GM04504 (cell line): ENCODE measurements around the gene PIEZO1.
"Not testable (repeated sequence)": the region's sequence is repeated elsewhere in the genome, so short reads cannot be mapped to it uniquely, and the experiment has no call there.

Experiments used
- DNase-seq: peaks from one replicate; pipeline ENCODE4 v3.0.0-alpha.2; 2012; ENCODE audit warnings: low read depth

Gene PIEZO1, protein sequence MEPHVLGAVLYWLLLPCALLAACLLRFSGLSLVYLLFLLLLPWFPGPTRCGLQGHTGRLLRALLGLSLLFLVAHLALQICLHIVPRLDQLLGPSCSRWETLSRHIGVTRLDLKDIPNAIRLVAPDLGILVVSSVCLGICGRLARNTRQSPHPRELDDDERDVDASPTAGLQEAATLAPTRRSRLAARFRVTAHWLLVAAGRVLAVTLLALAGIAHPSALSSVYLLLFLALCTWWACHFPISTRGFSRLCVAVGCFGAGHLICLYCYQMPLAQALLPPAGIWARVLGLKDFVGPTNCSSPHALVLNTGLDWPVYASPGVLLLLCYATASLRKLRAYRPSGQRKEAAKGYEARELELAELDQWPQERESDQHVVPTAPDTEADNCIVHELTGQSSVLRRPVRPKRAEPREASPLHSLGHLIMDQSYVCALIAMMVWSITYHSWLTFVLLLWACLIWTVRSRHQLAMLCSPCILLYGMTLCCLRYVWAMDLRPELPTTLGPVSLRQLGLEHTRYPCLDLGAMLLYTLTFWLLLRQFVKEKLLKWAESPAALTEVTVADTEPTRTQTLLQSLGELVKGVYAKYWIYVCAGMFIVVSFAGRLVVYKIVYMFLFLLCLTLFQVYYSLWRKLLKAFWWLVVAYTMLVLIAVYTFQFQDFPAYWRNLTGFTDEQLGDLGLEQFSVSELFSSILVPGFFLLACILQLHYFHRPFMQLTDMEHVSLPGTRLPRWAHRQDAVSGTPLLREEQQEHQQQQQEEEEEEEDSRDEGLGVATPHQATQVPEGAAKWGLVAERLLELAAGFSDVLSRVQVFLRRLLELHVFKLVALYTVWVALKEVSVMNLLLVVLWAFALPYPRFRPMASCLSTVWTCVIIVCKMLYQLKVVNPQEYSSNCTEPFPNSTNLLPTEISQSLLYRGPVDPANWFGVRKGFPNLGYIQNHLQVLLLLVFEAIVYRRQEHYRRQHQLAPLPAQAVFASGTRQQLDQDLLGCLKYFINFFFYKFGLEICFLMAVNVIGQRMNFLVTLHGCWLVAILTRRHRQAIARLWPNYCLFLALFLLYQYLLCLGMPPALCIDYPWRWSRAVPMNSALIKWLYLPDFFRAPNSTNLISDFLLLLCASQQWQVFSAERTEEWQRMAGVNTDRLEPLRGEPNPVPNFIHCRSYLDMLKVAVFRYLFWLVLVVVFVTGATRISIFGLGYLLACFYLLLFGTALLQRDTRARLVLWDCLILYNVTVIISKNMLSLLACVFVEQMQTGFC (N-terminal part only)

DNA sequence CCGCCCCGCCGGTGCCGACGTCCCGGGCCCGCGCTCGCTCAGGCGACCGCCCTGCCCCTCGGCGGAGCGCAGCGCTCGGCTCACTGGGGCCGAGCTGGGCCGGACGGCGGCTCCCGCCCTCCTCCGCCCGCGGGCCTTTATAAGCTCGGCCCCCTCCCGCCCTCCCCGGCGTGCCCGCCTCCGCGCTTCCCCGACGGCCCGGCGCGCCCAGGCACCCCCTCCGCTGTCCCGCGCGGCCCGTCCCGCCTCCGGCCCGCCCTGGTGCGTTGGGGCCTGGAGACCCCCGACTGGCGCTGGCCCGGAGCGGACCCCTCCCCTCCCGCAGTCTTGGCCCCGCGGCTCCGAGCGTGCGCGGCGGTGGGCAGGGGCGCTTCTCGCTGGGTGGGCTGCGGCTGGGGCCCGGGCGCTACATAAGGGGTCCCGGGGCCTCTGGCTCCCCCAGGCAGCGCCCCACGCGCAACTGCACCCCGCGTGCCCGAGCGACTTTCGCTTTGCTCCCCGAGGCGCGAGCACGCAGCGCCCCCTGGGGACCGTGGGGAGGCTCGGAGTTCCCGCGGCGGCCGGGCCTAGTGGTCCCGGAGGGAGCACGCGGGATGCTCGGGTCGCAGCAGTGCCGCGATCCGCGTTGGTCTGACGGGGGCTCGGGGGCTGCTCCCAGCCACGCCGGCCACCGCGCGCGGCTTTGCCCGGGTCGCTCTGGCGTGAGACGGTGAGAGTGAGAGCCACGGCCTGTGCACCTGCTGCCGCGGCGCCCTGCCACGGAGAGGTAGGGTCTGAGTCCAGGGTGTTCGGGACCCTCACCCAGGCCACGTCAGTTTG, at the start of gene PIEZO1:
Gene PIEZO1, minus strand, starts transcription at position 115 of the 819 bp plus-strand sequence. CDS start 256 bp downstream, outside the sequence.
- no peak for DNase-seq

DNA sequence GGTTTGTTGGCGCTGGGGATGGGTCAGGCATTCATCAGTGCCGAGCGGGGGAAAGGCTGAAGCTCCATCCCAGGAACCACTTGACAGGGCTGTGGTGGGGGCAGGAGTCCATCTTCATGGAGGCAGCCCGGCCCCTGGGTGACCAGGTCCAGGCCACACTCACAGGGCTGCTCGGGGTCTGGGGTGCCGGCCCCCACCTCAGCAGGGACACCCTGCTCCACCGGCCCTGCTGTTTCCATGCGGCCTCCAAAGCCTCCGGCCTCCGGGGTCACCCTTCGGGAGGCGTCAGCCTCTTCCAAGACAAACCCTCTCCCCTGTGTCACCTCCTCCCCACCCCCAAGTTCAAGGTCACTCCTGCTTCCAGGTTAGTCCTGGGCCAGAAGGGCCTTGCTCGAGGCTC, 49.6 kb upstream of the PIEZO1 start:
- no peak for DNase-seq

DNA sequence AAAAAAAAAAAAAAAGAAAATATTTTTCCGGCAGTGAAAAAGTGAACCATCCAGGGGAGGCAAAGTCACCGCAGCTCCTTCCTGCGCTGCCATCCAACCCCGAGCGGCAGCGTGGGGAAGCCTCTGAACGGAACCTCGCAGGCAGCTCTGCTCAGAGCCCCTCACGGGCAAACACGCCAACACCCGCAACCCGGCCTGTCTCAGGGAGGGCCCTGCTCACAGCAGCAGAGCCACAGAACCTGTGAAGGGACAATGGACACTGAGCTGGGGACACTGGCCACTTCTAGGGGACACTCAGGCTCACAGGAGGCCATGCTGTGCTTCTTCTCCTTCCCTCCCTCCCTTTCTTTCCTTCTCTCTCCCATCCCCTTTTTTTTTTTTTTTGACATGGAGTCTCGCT, 48.1 kb upstream of the PIEZO1 start:
- DNase-seq: no peak

DNA sequence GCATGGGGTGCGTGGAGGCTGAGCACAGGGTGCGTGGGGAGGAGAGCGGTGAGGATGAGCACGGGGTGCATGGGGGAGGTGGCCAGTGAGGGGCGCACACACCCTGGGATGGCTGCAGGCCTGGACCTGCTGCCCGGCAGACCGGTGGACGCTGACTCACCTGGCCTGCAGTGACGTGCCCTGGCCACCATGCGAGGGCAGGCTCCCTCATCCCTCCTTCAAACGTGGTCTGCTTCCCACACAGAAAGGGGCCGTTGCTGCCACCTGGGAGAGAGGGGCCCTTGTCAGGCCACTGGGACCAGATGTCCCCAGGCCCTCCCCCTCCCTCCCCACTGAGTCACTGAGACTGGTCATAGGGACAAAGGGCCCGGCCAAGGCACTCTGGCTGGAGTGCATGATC, 46.8 kb upstream of the PIEZO1 start:
- DNase-seq: no peak

- DNase-seq: no peak
Measured at GRCh38 chr16:88830783-88831182, 45.8 kb upstream of the PIEZO1 start.

DNA sequence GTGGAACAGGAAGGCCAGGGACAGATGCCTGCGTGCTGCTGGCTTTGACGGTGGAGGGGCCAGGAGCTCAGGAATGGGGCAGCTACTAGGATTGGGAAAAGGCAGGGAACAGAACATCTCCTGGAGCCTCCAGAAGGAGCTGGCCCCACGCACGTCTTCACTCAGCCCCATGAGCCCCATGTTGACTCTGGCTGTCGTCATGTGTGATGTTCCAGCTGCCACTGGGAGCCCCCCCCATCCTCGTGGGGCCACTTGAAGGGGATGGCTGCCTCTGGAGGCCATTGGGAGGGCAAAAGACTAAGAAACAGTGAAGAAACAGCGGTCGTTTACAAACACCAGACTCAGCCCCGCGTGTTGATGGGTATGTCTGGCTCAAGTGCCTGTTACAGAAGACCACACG, 45.2 kb upstream of the PIEZO1 start:
- DNase-seq: no peak

DNA sequence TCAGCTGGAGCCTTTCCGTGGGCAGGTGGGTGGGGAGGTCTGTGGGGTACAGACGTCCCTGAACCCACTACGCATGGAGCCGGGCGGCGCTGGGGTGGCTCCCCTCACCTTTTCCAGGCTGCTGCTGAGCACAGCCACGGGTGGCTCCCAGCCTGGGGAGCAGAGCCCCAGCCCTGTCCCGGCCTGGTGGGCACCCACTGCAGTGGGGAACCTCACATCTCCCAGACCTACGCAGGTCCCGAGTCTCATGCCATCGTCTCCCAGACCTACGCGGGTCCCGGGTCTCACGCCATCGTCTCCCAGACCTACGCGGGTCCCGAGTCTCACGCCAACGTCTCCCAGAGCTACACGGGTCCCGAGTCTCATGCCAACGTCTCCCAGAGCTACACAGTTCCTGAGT, 43.7 kb upstream of the PIEZO1 start:
- no peak for DNase-seq

DNA sequence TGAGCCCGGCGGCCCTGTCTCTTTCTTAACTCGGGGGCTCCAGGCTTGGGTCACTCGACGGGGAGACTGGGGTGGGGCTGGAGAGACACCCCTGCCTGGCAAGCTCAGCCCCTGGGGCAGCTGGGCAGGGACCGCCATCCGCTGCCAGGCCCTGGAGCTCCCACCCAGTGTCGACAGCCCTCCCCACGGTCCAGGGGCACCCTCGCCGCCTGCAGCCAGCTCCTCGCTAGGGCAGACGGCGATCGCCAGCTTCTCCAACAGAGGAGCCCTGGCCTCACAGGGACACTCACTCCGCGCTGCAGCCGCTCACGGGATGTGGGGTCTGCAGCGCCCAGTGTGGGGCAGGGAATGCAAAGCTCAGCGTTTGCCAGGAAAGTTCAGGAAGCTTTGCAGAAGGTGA, 42.7 kb upstream of the PIEZO1 start:
- no peak for DNase-seq

- DNase-seq: no peak
Measured at GRCh38 chr16:88826070-88826840, 41.2 kb upstream of the PIEZO1 start.

DNA sequence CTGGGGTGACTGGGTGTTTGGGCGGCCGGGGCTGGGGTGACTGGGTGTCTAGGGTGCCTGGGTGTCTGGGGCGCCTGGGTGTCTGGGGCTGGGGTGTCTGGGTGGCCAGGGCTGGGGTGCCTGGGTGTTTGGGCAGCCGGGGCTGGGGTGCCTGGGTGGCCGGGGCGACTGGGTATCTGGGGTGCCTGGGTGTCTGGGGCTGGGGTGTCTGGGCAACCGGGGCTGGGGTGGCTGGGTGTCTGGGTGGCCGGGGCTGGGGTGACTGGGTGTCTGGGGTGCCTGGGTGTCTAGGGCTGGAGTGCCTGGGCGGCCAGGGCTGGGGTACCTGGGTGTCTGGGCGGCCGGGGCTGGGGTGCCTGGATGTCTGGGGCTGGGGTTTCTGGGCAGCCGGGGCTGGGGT, 40.1 kb upstream of the PIEZO1 start:
- DNase-seq: no peak

GRCh38 chr16:88824256-88825077, 39.4 kb upstream of the PIEZO1 start:
- DNase-seq: no peak

DNA sequence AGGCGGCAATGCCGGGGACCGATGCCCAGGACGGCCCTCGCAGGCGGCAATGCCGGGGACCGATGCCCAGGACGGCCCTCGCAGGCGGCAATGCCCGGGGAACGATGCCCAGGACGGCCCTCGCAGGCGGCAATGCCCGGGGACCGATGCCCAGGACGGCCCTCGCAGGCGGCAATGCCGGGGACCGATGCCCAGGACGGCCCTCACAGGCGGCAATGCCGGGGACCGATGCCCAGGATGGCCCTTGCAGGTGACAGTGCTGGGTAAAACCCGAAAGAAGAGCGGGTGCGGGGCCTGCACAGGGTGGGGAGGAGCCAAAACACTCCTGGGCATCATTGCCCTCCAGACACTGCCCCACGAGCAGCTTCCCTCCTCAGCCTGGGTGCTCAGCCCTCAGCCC, 38.6 kb upstream of the PIEZO1 start:
- DNase-seq: not testable (repeated sequence)

GRCh38 chr16:88822281-88823040, 37.4 kb upstream of the PIEZO1 start:
- DNase-seq: no peak

DNA sequence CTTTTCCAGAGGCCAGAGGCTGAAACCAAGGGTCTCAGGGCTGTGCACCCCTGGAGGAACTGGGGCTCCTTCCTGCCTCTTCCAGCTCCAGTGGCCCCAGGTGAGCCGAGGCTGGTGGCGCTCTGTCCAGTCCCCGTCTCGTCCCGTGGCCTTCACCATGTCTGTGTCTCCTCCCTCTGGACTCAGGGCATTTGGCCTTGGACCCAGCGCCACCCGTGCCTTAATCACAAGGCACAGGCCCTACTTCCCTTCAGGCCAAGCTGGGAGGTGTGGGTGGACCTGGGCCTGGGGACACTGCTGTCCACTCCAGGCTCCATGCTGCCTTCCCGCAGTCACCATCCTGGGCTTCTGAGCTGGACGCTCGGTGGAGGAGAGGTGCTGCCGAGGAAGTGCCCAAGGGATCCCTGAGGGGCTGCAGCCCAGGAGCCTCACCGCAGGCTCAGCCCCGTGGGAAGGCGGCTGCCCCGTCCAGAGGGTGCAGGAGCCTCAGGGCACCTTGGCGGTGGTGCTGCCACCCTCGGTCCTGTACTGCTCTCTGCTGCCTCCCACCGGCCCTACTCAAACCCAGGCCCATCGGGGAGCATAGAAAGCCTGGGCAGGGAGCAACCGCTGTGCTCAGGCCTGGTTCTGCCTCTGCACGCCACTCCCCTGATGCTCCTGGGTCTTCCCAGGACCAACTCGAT, 36.3 kb upstream of the PIEZO1 start:
- no peak for DNase-seq

DNA sequence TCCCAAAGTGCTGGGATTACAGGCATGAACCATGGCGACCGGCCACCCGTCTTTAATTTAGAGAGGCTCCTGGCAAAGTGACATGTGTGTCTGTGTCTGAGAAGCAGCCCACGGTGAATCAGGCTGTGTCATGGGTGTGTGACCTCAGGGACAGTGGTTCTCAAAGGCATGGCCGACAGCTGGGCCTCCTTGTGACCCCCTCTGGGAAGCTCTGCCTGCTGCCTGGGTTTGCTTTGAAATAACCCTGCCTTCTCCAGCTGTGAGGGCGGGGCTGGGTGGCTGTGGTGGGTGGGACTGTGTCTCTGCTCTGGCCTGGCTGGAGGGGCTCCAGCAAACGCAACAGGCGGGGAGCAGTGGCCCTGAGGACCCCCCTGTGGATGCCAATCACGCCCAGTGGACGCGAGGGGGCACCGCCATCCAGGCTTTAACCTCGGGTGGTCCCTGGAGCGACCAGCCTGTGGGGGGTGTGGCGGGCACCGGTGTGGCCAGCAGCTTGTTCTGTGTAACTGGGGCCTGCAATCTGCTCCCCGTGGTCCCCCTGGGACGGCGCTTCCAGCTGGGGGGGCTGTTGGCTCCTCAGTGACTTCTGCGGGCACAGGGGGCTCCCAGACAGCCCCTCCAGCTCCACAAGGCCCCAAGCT, 35.5 kb upstream of the PIEZO1 start:
- DNase-seq: no peak

DNA sequence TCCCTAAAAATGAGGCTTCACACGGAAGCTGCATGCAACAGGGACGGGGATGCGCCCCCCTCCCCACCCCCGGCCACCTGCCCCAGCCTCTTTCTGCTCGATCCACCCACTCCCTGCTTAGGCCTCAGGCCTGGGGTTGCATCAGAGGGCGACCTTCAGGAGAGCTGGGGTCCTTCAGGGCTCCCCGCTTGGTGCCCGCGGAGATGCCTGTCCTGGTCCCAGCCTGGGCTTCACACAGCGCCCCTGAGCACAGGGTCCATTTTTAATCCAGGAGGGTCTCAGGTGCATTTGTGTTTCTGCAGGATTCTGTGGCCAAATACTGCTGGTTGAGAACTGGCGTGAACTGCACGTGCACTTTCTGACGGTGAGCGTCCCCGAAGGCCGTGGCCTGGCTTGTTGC, 34.1 kb upstream of the PIEZO1 start:
- DNase-seq: no peak

DNA sequence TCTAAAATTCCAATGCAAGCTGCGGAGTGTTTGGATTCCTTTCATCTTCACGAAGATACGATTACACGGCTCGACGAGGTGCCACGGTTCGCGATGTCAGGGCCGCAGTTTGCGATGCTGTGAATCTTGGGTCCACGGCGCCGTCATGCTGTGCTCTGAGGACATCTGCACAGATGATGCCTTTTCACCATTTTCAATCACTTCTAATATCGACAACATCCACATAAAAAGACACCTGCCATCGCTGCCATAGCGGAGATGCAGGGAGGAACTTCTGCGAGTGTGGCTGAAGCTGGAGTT, 33.5 kb upstream of the PIEZO1 start:
- DNase-seq: no peak
